ENCODE measurements around the gene LDLRAD3. TPM values are rescaled to one million over a fixed set of nuclear protein-coding genes. Genes with fewer than 3 reads are reported as not detected.
A peak's percentile ranks its signal among the peaks of the same experiment; 100 is the strongest.

The LDLRAD3 gene
- total RNA-seq, 1 donor from 2014 or later: 21.6 TPM

DNA sequence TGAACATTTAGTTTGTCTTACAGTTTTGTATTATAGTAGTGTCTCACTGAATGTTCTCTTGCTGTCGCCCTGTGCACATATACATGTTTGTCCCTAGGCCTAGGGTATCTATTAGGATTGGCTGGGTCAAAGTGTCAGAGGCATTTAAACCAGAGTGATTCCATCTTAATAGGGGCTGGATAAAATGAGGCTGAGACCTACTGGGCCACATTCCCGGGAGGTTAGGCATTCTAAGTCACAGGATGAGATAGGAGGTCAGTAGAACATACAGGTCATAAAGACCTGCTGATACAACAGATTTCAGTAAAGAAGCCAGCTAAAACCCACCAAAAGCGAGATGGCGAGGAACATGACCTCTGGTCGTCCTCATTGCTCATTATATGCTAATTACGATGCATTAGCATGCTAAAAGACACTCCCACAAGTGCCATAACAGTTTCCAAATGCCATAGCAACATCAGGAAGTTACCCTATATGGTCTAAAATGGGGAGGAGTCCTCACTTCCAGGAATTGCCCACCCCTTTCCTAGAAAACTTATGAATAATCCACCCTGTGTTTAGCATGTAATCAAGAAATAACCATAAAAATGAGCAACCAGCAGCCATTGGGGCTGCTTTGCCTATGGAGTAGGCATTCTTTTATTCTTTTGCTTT, 82.6 kb downstream of the LDLRAD3 start:
- Histone ChIP-seq H3K36me3 (no peaks in the 10 kb centered on the region), H3K4me1 (peaks cover 3 to 8% of the 10 kb centered on the region in 2 donors), H3K4me3 (no peak overlapping the region), H3K9me3 (no peaks in the 10 kb centered on the region), H3K27me3 (no peaks in the 10 kb centered on the region), H3K27ac (no peak overlapping the region)
- DNase-seq (ENCODE audit: low spot score in 2 of 2): no peak
- TF ChIP-seq, protein P1, sequence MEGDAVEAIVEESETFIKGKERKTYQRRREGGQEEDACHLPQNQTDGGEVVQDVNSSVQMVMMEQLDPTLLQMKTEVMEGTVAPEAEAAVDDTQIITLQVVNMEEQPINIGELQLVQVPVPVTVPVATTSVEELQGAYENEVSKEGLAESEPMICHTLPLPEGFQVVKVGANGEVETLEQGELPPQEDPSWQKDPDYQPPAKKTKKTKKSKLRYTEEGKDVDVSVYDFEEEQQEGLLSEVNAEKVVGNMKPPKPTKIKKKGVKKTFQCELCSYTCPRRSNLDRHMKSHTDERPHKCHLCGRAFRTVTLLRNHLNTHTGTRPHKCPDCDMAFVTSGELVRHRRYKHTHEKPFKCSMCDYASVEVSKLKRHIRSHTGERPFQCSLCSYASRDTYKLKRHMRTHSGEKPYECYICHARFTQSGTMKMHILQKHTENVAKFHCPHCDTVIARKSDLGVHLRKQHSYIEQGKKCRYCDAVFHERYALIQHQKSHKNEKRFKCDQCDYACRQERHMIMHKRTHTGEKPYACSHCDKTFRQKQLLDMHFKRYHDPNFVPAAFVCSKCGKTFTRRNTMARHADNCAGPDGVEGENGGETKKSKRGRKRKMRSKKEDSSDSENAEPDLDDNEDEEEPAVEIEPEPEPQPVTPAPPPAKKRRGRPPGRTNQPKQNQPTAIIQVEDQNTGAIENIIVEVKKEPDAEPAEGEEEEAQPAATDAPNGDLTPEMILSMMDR (IDR thresholded peaks at IDR 0.05): no peak
- intact Hi-C loops (cut with DNase I): no loop called here

DNA sequence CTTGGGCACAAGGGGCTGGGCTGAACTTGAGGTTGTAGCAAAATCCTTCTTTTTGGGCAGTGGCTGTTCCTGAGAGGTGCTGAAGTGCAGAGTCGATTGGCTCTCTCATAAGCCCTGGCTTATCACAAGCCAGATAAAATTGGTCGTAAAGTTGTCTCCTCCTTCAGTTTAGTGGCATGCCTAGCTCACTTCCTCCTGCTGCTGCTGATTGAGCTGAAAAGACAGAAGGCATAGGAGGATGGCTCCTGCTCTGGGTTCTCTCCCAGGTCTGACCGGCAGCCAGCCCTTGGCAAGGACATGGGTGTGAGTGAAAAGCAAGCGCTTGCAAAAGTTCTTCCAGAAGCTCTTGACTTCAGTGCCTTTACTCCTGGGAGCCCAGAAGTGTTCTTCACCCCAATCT, 83.9 kb downstream of the LDLRAD3 start:
- TF ChIP-seq, protein P1 (IDR thresholded peaks at IDR 0.05): no peak
- H3K4me1 ChIP-seq: peaks cover 3 to 11% of the 10 kb centered on the region in 2 donors
- no peak for DNase-seq (ENCODE audit: low spot score in 2 of 2)
- H3K27me3 ChIP-seq: no peaks in the 10 kb centered on the region
- H3K4me3 ChIP-seq: no peak overlapping the region
- H3K27ac ChIP-seq: no peak overlapping the region
- no peaks in the 10 kb centered on the region for H3K9me3 ChIP-seq
- H3K36me3 ChIP-seq: no peaks in the 10 kb centered on the region
- intact Hi-C loops (cut with DNase I): no loop called here

DNA sequence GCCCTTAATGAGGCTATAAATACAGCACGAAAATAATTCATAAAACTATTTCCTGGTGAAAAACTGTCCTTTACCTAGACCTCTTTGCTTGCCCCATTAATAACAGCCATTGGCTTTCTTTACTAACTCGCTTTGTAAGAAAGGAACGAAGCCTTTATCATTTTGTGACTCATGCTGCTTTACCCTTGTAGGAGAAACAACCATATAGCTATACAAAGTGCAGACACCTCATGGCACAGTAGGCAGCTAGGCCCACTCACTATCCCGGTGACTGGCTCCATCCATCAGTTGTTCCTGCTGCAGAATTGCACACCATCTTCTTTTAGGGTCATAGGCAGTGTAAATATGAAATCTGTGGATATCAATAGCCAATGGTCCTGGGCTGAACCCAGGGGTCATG, 85.8 kb downstream of the LDLRAD3 start:
- Histone ChIP-seq H3K27ac (no peak overlapping the region), H3K9me3 (no peaks in the 10 kb centered on the region), H3K27me3 (no peaks in the 10 kb centered on the region), H3K4me3 (no peak overlapping the region), H3K4me1 (peaks cover 3 to 11% of the 10 kb centered on the region in 2 donors), H3K36me3 (no peaks in the 10 kb centered on the region)
- TF ChIP-seq, protein P1 (IDR thresholded peaks at IDR 0.05): no peak
- DNase-seq (ENCODE audit: low spot score in 2 of 2): no peak
- intact Hi-C loops (cut with DNase I): no loop called here

DNA sequence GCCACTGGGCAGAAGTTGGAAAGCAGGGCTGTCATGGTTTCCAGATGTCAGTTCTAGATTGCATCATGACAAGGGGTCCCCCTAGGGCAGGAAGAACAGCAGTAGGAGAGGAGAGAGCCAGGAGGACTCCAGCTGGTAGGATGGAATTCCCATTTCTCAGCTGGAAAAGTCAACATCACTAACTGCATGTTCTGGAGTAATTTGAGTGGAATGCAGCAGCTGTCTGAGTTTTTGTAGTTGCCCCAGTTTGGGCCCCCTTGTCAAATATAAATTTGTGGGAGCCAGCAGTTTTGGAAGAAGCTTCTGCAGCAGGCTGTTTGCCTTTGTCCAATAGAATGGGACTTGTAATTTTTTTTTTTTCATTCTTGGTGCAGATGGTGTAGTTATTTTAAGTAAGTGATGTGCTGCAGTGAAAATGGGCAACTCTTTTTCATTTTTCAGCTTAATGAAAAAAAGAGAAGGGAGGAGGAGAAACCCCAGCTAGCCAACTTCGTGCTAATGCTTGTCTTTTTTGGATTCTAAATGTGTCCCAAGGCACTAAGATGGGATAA, 86.9 kb downstream of the LDLRAD3 start:
- Histone ChIP-seq H3K27me3 (no peaks in the 10 kb centered on the region), H3K36me3 (no peaks in the 10 kb centered on the region), H3K9me3 (no peaks in the 10 kb centered on the region), H3K4me3 (no peak overlapping the region), H3K27ac (peak overlapping the region in 1 of 2 donors; percentile 51), H3K4me1 (peaks cover 3 to 11% of the 10 kb centered on the region in 2 donors)
- intact Hi-C loops (cut with DNase I): no loop called here
- no peak for DNase-seq (ENCODE audit: low spot score in 2 of 2)
- TF ChIP-seq, protein P1 (IDR thresholded peaks at IDR 0.05): no peak

DNA sequence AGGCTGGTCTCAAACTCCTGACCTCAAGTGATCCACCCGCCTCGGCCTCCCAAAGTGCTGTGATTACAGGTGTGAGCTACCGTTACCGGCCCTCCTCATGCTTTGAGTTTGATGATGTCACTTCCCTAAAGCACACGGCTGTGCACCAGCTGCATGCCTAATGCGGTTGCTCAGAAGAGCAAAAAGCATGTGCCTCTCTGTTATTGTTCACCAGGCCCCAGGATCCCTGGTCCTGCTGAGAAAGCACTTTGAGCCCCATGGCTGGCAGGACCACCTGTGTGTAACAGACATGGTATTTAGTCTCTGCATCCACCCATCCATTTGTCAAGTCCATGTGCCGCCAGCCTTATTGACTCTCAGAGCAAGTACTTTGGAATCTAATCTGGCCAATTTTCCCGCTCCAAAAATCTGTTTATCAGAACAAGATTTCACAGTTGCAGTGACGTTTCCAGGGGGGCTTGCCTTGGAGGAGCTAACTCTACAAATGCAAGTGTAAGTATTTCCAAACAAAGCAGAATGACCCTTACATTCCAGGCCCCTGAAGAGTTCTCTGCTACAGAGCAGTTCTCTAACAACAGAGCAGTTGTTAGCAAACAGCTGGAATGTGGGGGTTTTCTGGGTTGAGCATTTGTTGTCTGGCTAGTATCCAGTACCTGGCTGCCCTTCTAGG, 89.4 kb downstream of the LDLRAD3 start:
- H3K4me1 ChIP-seq: peaks cover 3 to 11% of the 10 kb centered on the region in 2 donors
- H3K36me3 ChIP-seq: no peaks in the 10 kb centered on the region
- TF ChIP-seq, protein P1 (IDR thresholded peaks at IDR 0.05): no peak
- no peaks in the 10 kb centered on the region for H3K27me3 ChIP-seq
- no peak overlapping the region for H3K27ac ChIP-seq
- intact Hi-C loops (cut with DNase I): no loop called here
- no peak for DNase-seq (ENCODE audit: low spot score in 2 of 2)
- no peak overlapping the region for H3K4me3 ChIP-seq
- no peaks in the 10 kb centered on the region for H3K9me3 ChIP-seq
